ENCODE data around the gene CARMIL1.

Gene CARMIL1

GRCh38 chr6:25449774-25450173 is 170.6 kb downstream of the CARMIL1 start:
- no peak for DNase-seq

GRCh38 chr6:25450469-25451198 is 171.5 kb downstream of the CARMIL1 start:
- DNase-seq: no peak

GRCh38 chr6:25452031-25452430 is 172.9 kb downstream of the CARMIL1 start:
- no peak for DNase-seq

GRCh38 chr6:25453288-25453687 is 174.1 kb downstream of the CARMIL1 start:
- DNase-seq: no peak

GRCh38 chr6:25454136-25454535 is 175.0 kb downstream of the CARMIL1 start:
- no peak for DNase-seq

GRCh38 chr6:25456249-25457040 is 177.3 kb downstream of the CARMIL1 start:
- no peak for DNase-seq

GRCh38 chr6:25457516-25457915 is 178.3 kb downstream of the CARMIL1 start:
- DNase-seq: no peak

GRCh38 chr6:25458485-25458884 is 179.3 kb downstream of the CARMIL1 start:
- peak in 1 of 2 experiments; percentile 23 for DNase-seq

- DNase-seq: no peak
Observed at GRCh38 chr6:25462235-25462897, 183.2 kb downstream of the CARMIL1 start.

- no peak for DNase-seq
Observed at GRCh38 chr6:25463441-25463840, 184.3 kb downstream of the CARMIL1 start.

- no peak for DNase-seq
Observed at GRCh38 chr6:25464225-25464624, 185.1 kb downstream of the CARMIL1 start.

- no peak for DNase-seq
Observed at GRCh38 chr6:25465941-25466340, 186.8 kb downstream of the CARMIL1 start.

GRCh38 chr6:25468881-25469280 is 189.7 kb downstream of the CARMIL1 start:
- no peak for DNase-seq

GRCh38 chr6:25469797-25470388 is 190.7 kb downstream of the CARMIL1 start:
- DNase-seq: no peak

GRCh38 chr6:25472306-25472705 is 193.1 kb downstream of the CARMIL1 start:
- no peak for DNase-seq

- DNase-seq: no peak
Observed at GRCh38 chr6:25472906-25473305, 193.7 kb downstream of the CARMIL1 start.

- DNase-seq: no peak
Observed at GRCh38 chr6:25473447-25473846, 194.3 kb downstream of the CARMIL1 start.

GRCh38 chr6:25476126-25476525 is 197.0 kb downstream of the CARMIL1 start:
- DNase-seq: no peak

- no peak for DNase-seq
Observed at GRCh38 chr6:25477006-25477590, 197.9 kb downstream of the CARMIL1 start.

GRCh38 chr6:25478973-25479372 is 199.8 kb downstream of the CARMIL1 start:
- no peak for DNase-seq

GRCh38 chr6:25481267-25481666 is 202.1 kb downstream of the CARMIL1 start:
- no peak for DNase-seq

- no peak for DNase-seq
Observed at GRCh38 chr6:25482996-25483395, 203.8 kb downstream of the CARMIL1 start.

GRCh38 chr6:25483943-25484342 is 204.8 kb downstream of the CARMIL1 start:
- DNase-seq: no peak
